ENCODE measurements around the gene TPD52L1. TPM values are rescaled to one million over a fixed set of nuclear protein-coding genes. Genes with fewer than 3 reads are reported as not detected.

Gene TPD52L1
- total RNA-seq, 1 donor from 2014 or later, result 56.2 TPM

- intact Hi-C loops (cut with DNase I), result loop anchor here (5.0 kb wide), 2 partner anchors 46 to 104 kb away; partner anchors contain the start of genes HDDC2 and TPD52L1
- DNase-seq (ENCODE audit: missing footprints), result no peak
- ATAC-seq, result peak; percentile 96
These were observed 44.3 kb downstream of the TPD52L1 start for GRCh38 chr6:125197795-125198269.

GRCh38 chr6:125198398-125198937, 44.9 kb downstream of the TPD52L1 start:
- ATAC-seq (no peak), DNase-seq (ENCODE audit: missing footprints) (no peak)
- intact Hi-C loops (cut with DNase I), result loop anchor here (5.0 kb wide), 2 partner anchors 46 to 104 kb away; partner anchors contain the start of genes HDDC2 and TPD52L1

- no peak for DNase-seq (ENCODE audit: missing footprints)
- ATAC-seq, result no peak
- intact Hi-C loops (cut with DNase I), result no loop called here
These were observed 47.4 kb downstream of the TPD52L1 start for GRCh38 chr6:125200941-125201340.

- ATAC-seq, result no peak
- no peak for DNase-seq (ENCODE audit: missing footprints)
- intact Hi-C loops (cut with DNase I), result no loop called here
These were observed 48.6 kb downstream of the TPD52L1 start for GRCh38 chr6:125201961-125202729.

- DNase-seq (ENCODE audit: missing footprints) (no peak), ATAC-seq (no peak)
- intact Hi-C loops (cut with DNase I), result no loop called here
These were observed 49.8 kb downstream of the TPD52L1 start for GRCh38 chr6:125203395-125203794.

- intact Hi-C loops (cut with DNase I), result no loop called here
- DNase-seq (ENCODE audit: missing footprints), result no peak
- ATAC-seq, result no peak
These were observed 52.4 kb downstream of the TPD52L1 start for GRCh38 chr6:125205931-125206330.

GRCh38 chr6:125206389-125206788, 52.8 kb downstream of the TPD52L1 start:
- intact Hi-C loops (cut with DNase I), result no loop called here
- no peak for DNase-seq (ENCODE audit: missing footprints)
- no peak for ATAC-seq

- DNase-seq (ENCODE audit: missing footprints) (no peak), ATAC-seq (no peak)
- intact Hi-C loops (cut with DNase I), result no loop called here
These were observed 54.4 kb downstream of the TPD52L1 start for GRCh38 chr6:125207956-125208355.

- intact Hi-C loops (cut with DNase I), result no loop called here
- DNase-seq (ENCODE audit: missing footprints), result no peak
- ATAC-seq, result no peak
These were observed 55.2 kb downstream of the TPD52L1 start for GRCh38 chr6:125208625-125209249.

GRCh38 chr6:125210667-125211066, 57.1 kb downstream of the TPD52L1 start:
- DNase-seq (ENCODE audit: missing footprints) (no peak), ATAC-seq (no peak)
- intact Hi-C loops (cut with DNase I), result no loop called here

- ATAC-seq (no peak), DNase-seq (ENCODE audit: missing footprints) (no peak)
- intact Hi-C loops (cut with DNase I), result no loop called here
These were observed 57.8 kb downstream of the TPD52L1 start for GRCh38 chr6:125211352-125211751.

- ATAC-seq (no peak), DNase-seq (ENCODE audit: missing footprints) (no peak)
- intact Hi-C loops (cut with DNase I), result no loop called here
These were observed 58.8 kb downstream of the TPD52L1 start for GRCh38 chr6:125212377-125212776.

- ATAC-seq (no peak), DNase-seq (ENCODE audit: missing footprints) (no peak)
- intact Hi-C loops (cut with DNase I), result no loop called here
These were observed 60.4 kb downstream of the TPD52L1 start for GRCh38 chr6:125213939-125214338.

GRCh38 chr6:125215252-125215819, 61.8 kb downstream of the TPD52L1 start:
- no peak for ATAC-seq
- intact Hi-C loops (cut with DNase I), result no loop called here
- no peak for DNase-seq (ENCODE audit: missing footprints)

- DNase-seq (ENCODE audit: missing footprints) (no peak), ATAC-seq (no peak)
- intact Hi-C loops (cut with DNase I), result no loop called here
These were observed 62.4 kb downstream of the TPD52L1 start for GRCh38 chr6:125216015-125216414.

- ATAC-seq, result no peak
These were observed 63.8 kb downstream of the TPD52L1 start for GRCh38 chr6:125217369-125217768.

GRCh38 chr6:125217992-125218391, 64.4 kb downstream of the TPD52L1 start:
- DNase-seq (ENCODE audit: missing footprints), result no peak
- intact Hi-C loops (cut with DNase I), result no loop called here
- no peak for ATAC-seq

More at GRCh38 chr6:125217369-125217768, 63.8 kb downstream of the TPD52L1 start:
- intact Hi-C loops (cut with DNase I), result no loop called here
- no peak for DNase-seq (ENCODE audit: missing footprints)

- intact Hi-C loops (cut with DNase I), result no loop called here
- ATAC-seq (no peak), DNase-seq (ENCODE audit: missing footprints) (no peak)
These were observed 65.9 kb downstream of the TPD52L1 start for GRCh38 chr6:125219361-125219895.

GRCh38 chr6:125220712-125221111, 67.1 kb downstream of the TPD52L1 start:
- DNase-seq (ENCODE audit: missing footprints), result no peak
- intact Hi-C loops (cut with DNase I), result loop anchor here (10.0 kb wide), 1 partner anchor 66 kb away; the partner anchor contains the start of gene TPD52L1
- peak; percentile 94 for ATAC-seq

Measured in Right ventricle myocardium inferior (tissue), 1 donor.